Activated B cell treated with CpG ODN at 0.5 μM for 24 hours (primary cell): ENCODE results near the gene ZBTB44. TPM values are rescaled to one million over a fixed set of nuclear protein-coding genes. Genes with fewer than 3 reads are reported as not detected.
A peak's percentile ranks its signal among the peaks of the same experiment; 100 is the strongest.

Experiments
- ATAC-seq: fragments of 200-7000 bp; cut with Tn5 transposase; one replicate; pipeline ENCODE4 v1.10.0; 2021; ENCODE audit warnings: low read depth, mild to moderate bottlenecking, moderate library complexity
- CTCF ChIA-PET: fragments of 350-600 bp; sonication (Branson Sonifier 250); formaldehyde crosslinking; loops from one replicate; lab custom pipeline; 2021; ENCODE audit warnings: antibody characterized with exemption; lab: Charles Lee
- POLR2A ChIA-PET: fragments of 350-600 bp; sonication (Branson Sonifier 250); formaldehyde crosslinking; loops from one replicate; lab custom pipeline; 2021; ENCODE audit warnings: antibody characterized with exemption; lab: Charles Lee
- DNase-seq: peaks from one replicate; pipeline ENCODE4 v3.0.0; 2022
- H3K27ac Mint-ChIP-seq: one replicate; pipeline ENCODE4 v1.8.0; 2020; ENCODE audit warnings: mixed read lengths
- H3K27me3 Mint-ChIP-seq: one replicate; pipeline ENCODE4 v1.8.0; 2021; ENCODE audit warnings: mixed read lengths
- H3K36me3 Mint-ChIP-seq: one replicate; pipeline ENCODE4 v1.8.0; 2021; ENCODE audit warnings: low read depth, mixed read lengths
- H3K4me1 Mint-ChIP-seq: one replicate; pipeline ENCODE4 v1.8.0; 2021; ENCODE audit warnings: mixed read lengths
- H3K4me3 Mint-ChIP-seq: one replicate; pipeline ENCODE4 v1.8.0; 2020; ENCODE audit warnings: mild to moderate bottlenecking, mixed read lengths
- H3K9me3 Mint-ChIP-seq: one replicate; pipeline ENCODE4 v1.8.0; 2020; ENCODE audit warnings: mixed read lengths
- CTCF ChIP-seq: fragments of 200-600 bp; IDR thresholded peaks from one replicate; pipeline ENCODE4 v1.8.0; 2022; ENCODE audit warnings: antibody characterized with exemption, mild to moderate bottlenecking
- intact Hi-C: fragments of 100-400 bp; cut with micrococcal nuclease; formaldehyde crosslinking; loops from one replicate; pipeline ENCODE4 v1.15.1; 2024
- total RNA-seq: library from RNA; stranded (reverse); gene quantifications from 2 replicates; pipeline ENCODE4 v1.2.3, GENCODE V29; 2022

The ZBTB44 gene
- total RNA-seq, 1 donor from 2014 or later = 61.5 TPM

GRCh38 chr11:130211781-130212401 is 102.8 kb downstream of the ZBTB44 start:
- H3K4me1 Mint-ChIP-seq = peaks cover 6% of the 10 kb centered on the region
- ChIA-PET CTCF (interaction anchor here (0.9 to 1.6 kb wide), 17 partner anchors 8 to 651 kb away, joined by 3 to 29 read pairs (median 4); no protein-coding TSS in a partner anchor), POLR2A (interaction anchor here (0.5 to 1.0 kb wide), 2 partner anchors 76 to 705 kb away, joined by 3 to 8 read pairs; partner anchors contain the start of gene SNX19)
- H3K27me3 Mint-ChIP-seq = no peaks in the 10 kb centered on the region
- TF ChIP-seq CTCF = no peak
- DNase-seq (peak; percentile 10), ATAC-seq (no peak)
- H3K27ac Mint-ChIP-seq = no peak overlapping the region
- intact Hi-C loops = no loop called here
- H3K36me3 Mint-ChIP-seq = peaks cover 28% of the 10 kb centered on the region
- H3K9me3 Mint-ChIP-seq = no peaks in the 10 kb centered on the region
- no peak overlapping the region for H3K4me3 Mint-ChIP-seq

GRCh38 chr11:130211144-130211543 is 103.6 kb downstream of the ZBTB44 start:
- Mint-ChIP-seq H3K4me3 (no peak overlapping the region), H3K27me3 (no peaks in the 10 kb centered on the region), H3K27ac (peak overlapping the region; percentile 33), H3K4me1 (peaks cover 6% of the 10 kb centered on the region), H3K36me3 (peaks cover 29% of the 10 kb centered on the region), H3K9me3 (no peaks in the 10 kb centered on the region)
- intact Hi-C loops = no loop called here
- DNase-seq (no peak), ATAC-seq (no peak)
- POLR2A ChIA-PET = no interaction called here
- no peak for TF ChIP-seq CTCF
- CTCF ChIA-PET = interaction anchor here (1.5 kb wide), 1 partner anchor 224 kb away, joined by 4 read pairs; no protein-coding TSS in a partner anchor

GRCh38 chr11:130209954-130210854 is 104.5 kb downstream of the ZBTB44 start:
- ATAC-seq = no peak
- Mint-ChIP-seq H3K27ac (no peak overlapping the region), H3K9me3 (no peaks in the 10 kb centered on the region), H3K4me1 (peaks cover 8% of the 10 kb centered on the region), H3K4me3 (no peak overlapping the region), H3K36me3 (peaks cover 36% of the 10 kb centered on the region), H3K27me3 (no peaks in the 10 kb centered on the region)
- intact Hi-C loops = no loop called here
- POLR2A ChIA-PET = no interaction called here
- no peak for TF ChIP-seq CTCF
- DNase-seq = no peak
- CTCF ChIA-PET = interaction anchor here (1.1 to 1.5 kb wide), 2 partner anchors 225 to 652 kb away, joined by 3 to 4 read pairs; no protein-coding TSS in a partner anchor

- Mint-ChIP-seq H3K27me3 (no peaks in the 10 kb centered on the region), H3K4me1 (peaks cover 8% of the 10 kb centered on the region), H3K9me3 (no peaks in the 10 kb centered on the region), H3K36me3 (peaks cover 36% of the 10 kb centered on the region), H3K27ac (no peak overlapping the region), H3K4me3 (no peak overlapping the region)
- ChIA-PET POLR2A (no interaction called here), CTCF (interaction anchor here (1.1 to 1.5 kb wide), 3 partner anchors 223 to 653 kb away, joined by 3 to 4 read pairs (median 3); no protein-coding TSS in a partner anchor)
- no peak for ATAC-seq
- no peak for TF ChIP-seq CTCF
- no peak for DNase-seq
- intact Hi-C loops = no loop called here
These were observed 105.4 kb downstream of the ZBTB44 start for GRCh38 chr11:130209128-130209932.
